HepG2 (cell line): Measurements from ENCODE around the gene VRK2. TPM values are rescaled to one million over a fixed set of nuclear protein-coding genes. Genes with fewer than 3 reads are reported as not detected.
"Not testable (repeated sequence)": the region's sequence is repeated elsewhere in the genome, so short reads cannot be mapped to it uniquely, and the experiment has no call there.

ENCODE experiments used
- ATAC-seq: fragments of 200-7000 bp; cut with Tn5 transposase; 3 replicates; pipeline ENCODE4 v1.9.1; 2020; ENCODE audit warnings: mild to moderate bottlenecking, moderate library complexity
- BruUV-seq: library from RNA; stranded (reverse); fragments of 400-500 nt; replicated peaks from 2 replicates; lab custom pipeline; 2021; lab: Mats Ljungman, UMichigan
- CTCF ChIA-PET: fragments of 300-600 bp; formaldehyde crosslinking; extraction: SDS; loops from one replicate; lab custom pipeline; 2021; ENCODE audit warnings: low total read pairs, inconsistent platforms, low intra/inter-chr PET ratio; lab: Yijun Ruan, JAX
- POLR2A ChIA-PET: fragments of 350-600 bp; sonication (Branson Sonifier 250); formaldehyde crosslinking; loops from one replicate; lab custom pipeline; 2020; ENCODE audit warnings: antibody characterized with exemption, inconsistent platforms; lab: Yijun Ruan, JAX
- DNase-seq: peaks from one replicate; pipeline ENCODE4 v3.0.0-alpha.2; 2015; ENCODE audit warnings: low spot score
- FAIRE-seq: peaks from 3 replicates; lab custom pipeline; 2011; peaks lifted over from hg19 to GRCh38; lab: Jason Lieb, UNC
- H2AFZ ChIP-seq: one replicate; pipeline ENCODE4 v1.6.1; 2011; ENCODE audit warnings: low read length, inconsistent platforms
- H3K27ac ChIP-seq: fragments of 300-600 bp; 3 replicates; pipeline ENCODE4 v1.8.0; 2011; ENCODE audit warnings: mixed run types, mild to moderate bottlenecking, mixed read lengths, low read length, inconsistent platforms; ENCODE audit not compliant: insufficient read depth; ENCODE audit errors: extremely low read length
- H3K27me3 ChIP-seq, 2 experiments: fragments of 200-600 bp in 1 of 2; 2 replicates in 1 of 2; 3 replicates in 1 of 2; pipeline versions ENCODE4 v1.6.0 to v1.8.0; 2011; ENCODE audit warnings: low read length in 2 of 2, mild to moderate bottlenecking in 2 of 2, moderate library complexity in 2 of 2, inconsistent platforms in 1 of 2; ENCODE audit not compliant: insufficient read depth in 2 of 2, control insufficient read depth in 1 of 2
- H3K36me3 ChIP-seq, 2 experiments: fragments of 200-600 bp in 1 of 2; replicated peaks in 1 of 2; 2 replicates in 1 of 2; 3 replicates in 1 of 2; pipeline versions ENCODE4 v1.5.1 to v1.8.0; 2011; ENCODE audit warnings: low read length in 2 of 2, inconsistent platforms in 1 of 2; ENCODE audit not compliant: insufficient read depth in 2 of 2, control insufficient read depth in 1 of 2
- H3K4me1 ChIP-seq: 2 replicates; pipeline ENCODE4 v1.5.1; 2012; ENCODE audit warnings: low read length, inconsistent platforms; ENCODE audit not compliant: insufficient read depth
- H3K4me2 ChIP-seq: 2 replicates; pipeline ENCODE4 v1.6.0; 2011; ENCODE audit warnings: low read depth, low read length, inconsistent platforms
- H3K4me3 ChIP-seq, 3 experiments: fragments of 200-600 bp in 1 of 3; sonication (generic), shearing (Covaris generic) in 1 of 3; replicated peaks in 1 of 3; 2 replicates each; pipeline ENCODE4 v1.5.1; 2011 to 2016; ENCODE audit warnings: low read length in 3 of 3, inconsistent platforms in 2 of 3, low read depth in 2 of 3, mild to moderate bottlenecking in 2 of 3, control low read depth in 1 of 3, mixed read lengths in 1 of 3; ENCODE audit not compliant: insufficient read depth in 1 of 3
- H3K79me2 ChIP-seq: one replicate; pipeline ENCODE4 v1.6.1; 2011; ENCODE audit warnings: low read length, inconsistent platforms; ENCODE audit not compliant: insufficient read depth
- H3K9ac ChIP-seq: 2 replicates; pipeline ENCODE4 v1.6.0; 2011; ENCODE audit warnings: mild to moderate bottlenecking, low read depth, low read length, inconsistent platforms; ENCODE audit not compliant: insufficient read depth
- H3K9me3 ChIP-seq: 2 replicates; pipeline ENCODE4 v1.5.1; 2012; ENCODE audit warnings: mild to moderate bottlenecking, low read length
- H4K20me1 ChIP-seq: 2 replicates; pipeline ENCODE4 v1.6.0; 2011; ENCODE audit warnings: inconsistent platforms, mild to moderate bottlenecking, low read length, moderate library complexity; ENCODE audit not compliant: insufficient read depth
- MAFK ChIP-seq, 2 experiments: IDR thresholded peaks in 1 of 2; conservative IDR thresholded peaks in 1 of 2; 2 replicates each; pipeline ENCODE4 v1.6.1; 2011; ENCODE audit warnings: improper control_type of control experiment in 2 of 2, low read length in 2 of 2
- MBD4 ChIP-seq: IDR thresholded peaks from 2 replicates; pipeline ENCODE4 v1.6.1; 2012; ENCODE audit warnings: low read length, inconsistent platforms, borderline replicate concordance
- MTA3 ChIP-seq: sonication (generic); formaldehyde crosslinking; IDR thresholded peaks from 2 replicates; pipeline ENCODE4 v1.4.0; 2020; ENCODE audit warnings: missing genetic modification reagents
- NPAS2 ChIP-seq: sonication (generic); formaldehyde crosslinking; IDR thresholded peaks from 2 replicates; pipeline ENCODE4 v1.8.0; 2022; ENCODE audit warnings: mild to moderate bottlenecking, missing genetic modification reagents, borderline replicate concordance
- PAF1 ChIP-seq: IDR thresholded peaks from 2 replicates; pipeline ENCODE4 v1.6.1; 2016; ENCODE audit warnings: missing genetic modification reagents, missing compliant biosample characterization
- TFDP1 ChIP-seq: IDR thresholded peaks from 2 replicates; pipeline ENCODE4 v1.6.1; 2016; ENCODE audit warnings: missing compliant biosample characterization, missing genetic modification reagents, borderline replicate concordance
- WGBS: methylation state at CpG from one replicate; pipeline ENCODE4 v1.1.6; 2017; ENCODE audit warnings: low lambda C conversion rate; 5-methylcytosine and 5-hydroxymethylcytosine counted together
- in situ Hi-C: cut with HindIII; loops from 2 replicates; pipeline ENCODE4 v1.10.0; 2017; ENCODE audit warnings: low pct_unique_long_range_greater_than_20kb; ENCODE audit not compliant: extremely low pct_ligation_motif_present
- intact Hi-C: fragments of 100-400 bp; cut with micrococcal nuclease; formaldehyde crosslinking; loops from one replicate; pipeline ENCODE4 v1.10.0; 2022; ENCODE audit not compliant: unreplicated experiment
- polyA plus RNA-seq, 8 experiments: library from polyadenylated mRNA; depleted of rRNA in 3 of 8; stranded (reverse) in 7 of 8; unstranded in 1 of 8; fragments of >200 nt; fragmentation: Illumina TruSeq in 4 of 8; extraction: Trizol in 4 of 8; gene quantifications; 2 replicates each; pipeline versions ENCODE4 v1.2.1 to v1.2.3, GENCODE V29; 2011 to 2016; ENCODE audit warnings: low read depth in 4 of 8, missing spikeins in 1 of 8, mixed read lengths in 1 of 8; ENCODE audit not compliant: insufficient read depth in 1 of 8
- total RNA-seq, 5 experiments: library from RNA; depleted of rRNA; stranded (reverse); fragments of >200 nt; fragmentation: Illumina TruSeq; extraction: Trizol; gene quantifications; 2 replicates each; pipeline ENCODE4 v1.2.3, GENCODE V29; 2016; ENCODE audit warnings: low read depth in 1 of 5

Gene VRK2
- total and polyA plus RNA-seq, 2 of the 13 experiments (the other 11 are each of a cell fraction or from before 2014, with no cell fraction given): 13.3 to 29.1 TPM

GRCh38 chr2:58140508-58141072 is 94.0 kb downstream of the VRK2 start:
- H3K79me2 ChIP-seq: no peaks in the 10 kb centered on the region
- H3K4me2 ChIP-seq: no peak overlapping the region
- H3K4me3 ChIP-seq: no peak overlapping the region
- H3K4me1 ChIP-seq: no peaks in the 10 kb centered on the region
- 97% methylated on average over 3 of the region's 3 CpGs for WGBS
- no peaks in the 10 kb centered on the region for H4K20me1 ChIP-seq
- H3K27ac ChIP-seq: no peak overlapping the region
- ATAC-seq: no peak
- ChIA-PET POLR2A (no interaction called here), CTCF (no interaction called here)
- H3K36me3 ChIP-seq: no peaks in the 10 kb centered on the region; a peak in 1 of 5 replicates
- intact Hi-C loops: no loop called here
- no TSS peak for BruUV-seq
- DNase-seq: no peak
- no peaks in the 10 kb centered on the region for H3K9me3 ChIP-seq
- in situ Hi-C loops: no loop called here
- no peak overlapping the region for H2AFZ ChIP-seq
- H3K27me3 ChIP-seq: no peaks in the 10 kb centered on the region
- no peak for TF ChIP-seq PAF1 (CRISPR knock-in tag)
- no peak for TF ChIP-seq TFDP1
- 0 out of 4 replicates have a peak, but pooled peaks of 1 of the 2 experiments have one; percentile 8 for TF ChIP-seq MAFK (conservative IDR thresholded peaks at IDR 0.05 in 1 of 2, IDR thresholded peaks at IDR 0.05 in 1 of 2; ENCODE audit: low read length in 2 of 2)
- no peak for TF ChIP-seq MTA3
- no peak for TF ChIP-seq NPAS2
- no peak for TF ChIP-seq MBD4
- no peak for FAIRE-seq
- H3K9ac ChIP-seq: no peak overlapping the region

GRCh38 chr2:58145769-58146168 is 99.2 kb downstream of the VRK2 start:
- H3K4me2 ChIP-seq, DNase-seq, POLR2A ChIA-PET, H3K9ac ChIP-seq, ATAC-seq, H2AFZ ChIP-seq, CTCF ChIA-PET, BruUV-seq, H3K27ac ChIP-seq, H4K20me1 ChIP-seq, H3K79me2 ChIP-seq, H3K4me1 ChIP-seq, H3K4me3 ChIP-seq, FAIRE-seq, H3K27me3 ChIP-seq, H3K36me3 ChIP-seq, H3K9me3 ChIP-seq, intact Hi-C loops, in situ Hi-C loops: not testable (repeated sequence)
- 97% methylated on average over 6 of the region's 6 CpGs for WGBS
